ENCODE data around the gene VAMP4. TPM values are rescaled to one million over a fixed set of nuclear protein-coding genes. Genes with fewer than 3 reads are reported as not detected.

VAMP4 gene
- total and polyA plus RNA-seq, 4 donors = 6.6 to 20.9 (median 10.6) TPM

DNA sequence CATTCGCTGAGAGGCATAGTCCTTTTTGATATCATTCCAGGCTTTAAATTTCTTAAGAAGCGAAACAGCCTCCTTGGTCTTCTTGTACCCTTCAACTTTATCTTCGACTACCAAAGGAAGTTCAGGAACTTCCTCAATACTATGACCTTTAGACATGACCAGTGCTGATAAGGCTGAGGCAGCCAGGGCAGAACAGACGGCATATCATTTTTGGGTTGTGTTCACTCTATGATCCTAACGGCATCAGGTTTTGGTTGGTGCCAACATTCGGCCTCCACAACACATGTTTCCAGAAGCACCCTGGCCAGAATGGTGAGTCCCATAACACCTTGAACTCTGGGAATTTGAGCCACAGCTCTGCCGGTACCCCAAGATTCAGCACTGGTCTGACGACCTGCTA lies 58.0 kb downstream of the VAMP4 start:
- TF ChIP-seq, protein P1, sequence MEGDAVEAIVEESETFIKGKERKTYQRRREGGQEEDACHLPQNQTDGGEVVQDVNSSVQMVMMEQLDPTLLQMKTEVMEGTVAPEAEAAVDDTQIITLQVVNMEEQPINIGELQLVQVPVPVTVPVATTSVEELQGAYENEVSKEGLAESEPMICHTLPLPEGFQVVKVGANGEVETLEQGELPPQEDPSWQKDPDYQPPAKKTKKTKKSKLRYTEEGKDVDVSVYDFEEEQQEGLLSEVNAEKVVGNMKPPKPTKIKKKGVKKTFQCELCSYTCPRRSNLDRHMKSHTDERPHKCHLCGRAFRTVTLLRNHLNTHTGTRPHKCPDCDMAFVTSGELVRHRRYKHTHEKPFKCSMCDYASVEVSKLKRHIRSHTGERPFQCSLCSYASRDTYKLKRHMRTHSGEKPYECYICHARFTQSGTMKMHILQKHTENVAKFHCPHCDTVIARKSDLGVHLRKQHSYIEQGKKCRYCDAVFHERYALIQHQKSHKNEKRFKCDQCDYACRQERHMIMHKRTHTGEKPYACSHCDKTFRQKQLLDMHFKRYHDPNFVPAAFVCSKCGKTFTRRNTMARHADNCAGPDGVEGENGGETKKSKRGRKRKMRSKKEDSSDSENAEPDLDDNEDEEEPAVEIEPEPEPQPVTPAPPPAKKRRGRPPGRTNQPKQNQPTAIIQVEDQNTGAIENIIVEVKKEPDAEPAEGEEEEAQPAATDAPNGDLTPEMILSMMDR (IDR thresholded peaks at IDR 0.05; ENCODE audit: control extremely low read depth, extremely low read depth) = no peak
- no peak for DNase-seq
- no peak for ATAC-seq (ENCODE audit: insufficient read depth, low FRiP score)
- H3K27me3 ChIP-seq (ENCODE audit: control insufficient read depth in 3 of 3, insufficient read depth in 3 of 3, low read length in 2 of 3) = no peaks in the 10 kb centered on the region
- no peak overlapping the region for H3K27ac ChIP-seq (ENCODE audit: low read depth in 1 of 2, low read length in 1 of 2)
- no peak overlapping the region for H3K9ac ChIP-seq (ENCODE audit: insufficient read depth in 1 of 2, low read length in 2 of 2)
- H3K4me3 ChIP-seq = no peak overlapping the region
- no peaks in the 10 kb centered on the region for H3K36me3 ChIP-seq (ENCODE audit: control insufficient read depth in 4 of 4, insufficient read depth in 4 of 4, low read length in 4 of 4)
- no peaks in the 10 kb centered on the region for H3K4me1 ChIP-seq (ENCODE audit: control insufficient read depth in 5 of 5, insufficient read depth in 5 of 5, low read length in 5 of 5)
- no peaks in the 10 kb centered on the region for H3K9me3 ChIP-seq (ENCODE audit: control insufficient read depth in 4 of 4, insufficient read depth in 3 of 4, low read length in 3 of 4)
- 73 to 77% methylated on average over 8 of the region's 8 CpGs for WGBS, 2 donors

DNA sequence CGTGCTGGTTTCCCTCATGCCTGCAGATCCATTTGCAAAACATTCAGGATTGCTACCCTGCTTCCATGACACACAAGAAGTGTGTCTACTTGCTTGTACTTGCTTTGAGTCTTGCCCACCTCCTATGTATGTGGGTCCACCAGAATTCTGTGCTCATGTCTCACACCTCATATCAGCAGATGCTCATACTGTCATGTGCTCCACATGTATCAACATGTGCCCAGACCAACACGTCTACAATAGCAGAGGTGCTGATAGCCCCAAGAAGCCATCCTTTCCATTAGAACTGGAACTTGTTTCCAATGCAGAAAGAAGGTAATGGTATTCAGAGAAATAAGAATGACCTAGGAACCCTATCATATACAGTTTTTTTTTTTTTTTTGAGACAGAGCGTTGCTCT lies 61.5 kb downstream of the VAMP4 start:
- ATAC-seq (ENCODE audit: insufficient read depth, low FRiP score) (no peak), DNase-seq (no peak)
- WGBS, 2 donors = 96 to 98% methylated on average over 3 of the region's 3 CpGs
- H3K27ac ChIP-seq (ENCODE audit: low read depth in 1 of 2, low read length in 1 of 2) = no peak overlapping the region
- TF ChIP-seq, protein P1 (IDR thresholded peaks at IDR 0.05; ENCODE audit: control extremely low read depth, extremely low read depth) = no peak
- no peak overlapping the region for H3K4me3 ChIP-seq
- no peak overlapping the region for H3K9ac ChIP-seq (ENCODE audit: insufficient read depth in 1 of 2, low read length in 2 of 2)
- no peaks in the 10 kb centered on the region for H3K36me3 ChIP-seq (ENCODE audit: control insufficient read depth in 4 of 4, insufficient read depth in 4 of 4, low read length in 4 of 4)
- no peaks in the 10 kb centered on the region for H3K27me3 ChIP-seq (ENCODE audit: control insufficient read depth in 3 of 3, insufficient read depth in 3 of 3, low read length in 2 of 3)
- no peaks in the 10 kb centered on the region for H3K4me1 ChIP-seq (ENCODE audit: control insufficient read depth in 5 of 5, insufficient read depth in 5 of 5, low read length in 5 of 5)
- no peaks in the 10 kb centered on the region for H3K9me3 ChIP-seq (ENCODE audit: control insufficient read depth in 4 of 4, insufficient read depth in 3 of 4, low read length in 3 of 4)

DNA sequence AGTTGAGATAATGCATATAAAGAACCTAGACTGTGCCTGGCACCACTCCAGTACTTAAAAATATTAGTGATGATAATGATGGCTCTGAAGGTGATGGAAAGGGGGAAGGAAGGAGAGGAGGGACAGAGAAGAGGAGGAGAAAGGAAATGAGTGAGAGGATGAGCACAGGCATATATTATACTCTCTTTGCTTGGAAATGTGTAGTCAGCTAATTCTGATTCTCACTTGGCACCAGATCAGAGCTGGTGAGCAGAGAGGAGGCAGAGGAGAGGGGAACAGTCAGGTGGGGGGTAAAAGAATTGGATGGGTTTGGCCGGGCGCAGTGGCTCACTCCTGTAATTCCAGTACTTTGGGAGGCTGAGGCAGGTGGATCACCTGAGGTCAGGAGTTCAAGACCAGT lies 65.0 kb downstream of the VAMP4 start:
- no peak overlapping the region for H3K4me3 ChIP-seq
- H3K27me3 ChIP-seq (ENCODE audit: control insufficient read depth in 3 of 3, insufficient read depth in 3 of 3, low read length in 2 of 3) = no peaks in the 10 kb centered on the region
- TF ChIP-seq, protein P1 (IDR thresholded peaks at IDR 0.05; ENCODE audit: control extremely low read depth, extremely low read depth) = no peak
- no peaks in the 10 kb centered on the region for H3K36me3 ChIP-seq (ENCODE audit: control insufficient read depth in 4 of 4, insufficient read depth in 4 of 4, low read length in 4 of 4)
- H3K9me3 ChIP-seq (ENCODE audit: control insufficient read depth in 4 of 4, insufficient read depth in 3 of 4, low read length in 3 of 4) = no peaks in the 10 kb centered on the region
- 85 to 93% methylated on average over 2 of the region's 2 CpGs for WGBS, 2 donors
- no peak for ATAC-seq (ENCODE audit: insufficient read depth, low FRiP score)
- H3K4me1 ChIP-seq (ENCODE audit: control insufficient read depth in 5 of 5, insufficient read depth in 5 of 5, low read length in 5 of 5) = peaks cover 0 to 6% (median 0%) of the 10 kb centered on the region in 5 donors
- DNase-seq = no peak
- no peak overlapping the region for H3K27ac ChIP-seq (ENCODE audit: low read depth in 1 of 2, low read length in 1 of 2)
- no peak overlapping the region for H3K9ac ChIP-seq (ENCODE audit: insufficient read depth in 1 of 2, low read length in 2 of 2)
